Liver (tissue), 9 donors: Measurements from ENCODE around the gene RNASE8. TPM values are rescaled to one million over a fixed set of nuclear protein-coding genes. Genes with fewer than 3 reads are reported as not detected.

ENCODE experiments used
- DNase-seq: peaks from one replicate; pipeline ENCODE4 v3.0.0-alpha.2; 2017; ENCODE audit warnings: low spot score
- H3K27ac ChIP-seq, 2 donors: one replicate each; pipeline ENCODE4 v1.7.0; 2013; ENCODE audit warnings: inconsistent platforms in 2 of 2, low read length in 2 of 2, control low read depth in 1 of 2, low read depth in 1 of 2, mild to moderate bottlenecking in 1 of 2
- H3K27me3 ChIP-seq, 4 donors: one replicate each; pipeline versions ENCODE4 v1.6.1 to v1.7.0; 2013; ENCODE audit warnings: low read length in 3 of 4, inconsistent platforms in 1 of 4, mild to moderate bottlenecking in 1 of 4, moderate library complexity in 1 of 4; ENCODE audit not compliant: control insufficient read depth in 4 of 4, insufficient read depth in 4 of 4
- H3K36me3 ChIP-seq, 4 donors: one replicate each; pipeline versions ENCODE4 v1.6.1 to v1.7.0; 2013; ENCODE audit warnings: low read length in 3 of 4, mild to moderate bottlenecking in 3 of 4, low read depth in 1 of 4, moderate library complexity in 1 of 4; ENCODE audit not compliant: control insufficient read depth in 4 of 4, insufficient read depth in 3 of 4
- H3K4me1 ChIP-seq, 4 donors: one replicate each; pipeline versions ENCODE4 v1.6.1 to v1.7.0; 2013; ENCODE audit warnings: low read length in 3 of 4, mild to moderate bottlenecking in 3 of 4, moderate library complexity in 1 of 4; ENCODE audit not compliant: control insufficient read depth in 4 of 4, insufficient read depth in 4 of 4
- H3K4me3 ChIP-seq, 3 donors: one replicate each; pipeline versions ENCODE4 v1.6.1 to v1.7.0; 2013; ENCODE audit warnings: low read length in 3 of 3, control low read depth in 1 of 3, low read depth in 1 of 3, mild to moderate bottlenecking in 1 of 3
- H3K9ac ChIP-seq, 2 donors: one replicate each; pipeline ENCODE4 v1.7.0; 2013; ENCODE audit warnings: low read length in 2 of 2, mild to moderate bottlenecking in 2 of 2, moderate library complexity in 2 of 2, control low read depth in 1 of 2, low read depth in 1 of 2
- H3K9me3 ChIP-seq, 4 donors: one replicate each; pipeline versions ENCODE4 v1.6.1 to v1.7.0; 2013; ENCODE audit warnings: low read length in 3 of 4; ENCODE audit not compliant: control insufficient read depth in 4 of 4
- CTCF ChIP-seq: fragments of 150-350 bp; IDR thresholded peaks from 2 replicates; pipeline ENCODE4 v1.5.1; 2017; ENCODE audit warnings: improper control_type of control experiment, low read depth, low read length; ENCODE audit not compliant: missing input control
- EGR1 ChIP-seq, 2 donors: IDR thresholded peaks; 2 replicates each; pipeline ENCODE4 v1.6.1; 2016 to 2018; ENCODE audit warnings: antibody characterized with exemption in 2 of 2, low read depth in 2 of 2
- FOXA1 ChIP-seq: IDR thresholded peaks from 2 replicates; pipeline ENCODE4 v1.6.1; 2016; ENCODE audit warnings: antibody characterized with exemption
- FOXA2 ChIP-seq: IDR thresholded peaks from 2 replicates; pipeline ENCODE4 v1.6.1; 2016; ENCODE audit warnings: antibody characterized with exemption
- HNF4A ChIP-seq, 2 donors: conservative IDR thresholded peaks; 2 replicates each; pipeline ENCODE4 v1.6.1; 2016; ENCODE audit warnings: antibody characterized with exemption in 2 of 2, mild to moderate bottlenecking in 2 of 2
- HNF4G ChIP-seq: IDR thresholded peaks from 2 replicates; pipeline ENCODE4 v1.6.1; 2016; ENCODE audit warnings: antibody characterized with exemption
- JUND ChIP-seq, 2 donors: IDR thresholded peaks; 2 replicates each; pipeline ENCODE4 v1.6.1; 2016; ENCODE audit warnings: antibody characterized with exemption in 2 of 2
- MAX ChIP-seq: IDR thresholded peaks from 2 replicates; pipeline ENCODE4 v1.6.1; 2016; ENCODE audit warnings: antibody characterized with exemption
- RAD21 ChIP-seq, 2 donors: IDR thresholded peaks; 2 replicates each; pipeline ENCODE4 v1.6.1; 2016; ENCODE audit warnings: antibody characterized with exemption in 2 of 2, mild to moderate bottlenecking in 2 of 2
- RXRA ChIP-seq, 2 donors: IDR thresholded peaks; 2 replicates each; pipeline ENCODE4 v1.6.1; 2017 to 2018; ENCODE audit warnings: antibody characterized with exemption in 2 of 2, mild to moderate bottlenecking in 1 of 2
- SP1 ChIP-seq: IDR thresholded peaks from 2 replicates; pipeline ENCODE4 v1.6.1; 2018; ENCODE audit warnings: antibody characterized with exemption, mild to moderate bottlenecking
- YY1 ChIP-seq: IDR thresholded peaks from 2 replicates; pipeline ENCODE4 v1.6.1; 2016; ENCODE audit warnings: antibody characterized with exemption, mild to moderate bottlenecking
- WGBS: extraction: QIAGEN DNeasy Blood & Tissue Kit; methylation state at CpG from one replicate; pipeline ENCODE4 v1.1.7; 2013; 5-methylcytosine and 5-hydroxymethylcytosine counted together
- polyA plus RNA-seq, 2 donors: library from polyadenylated mRNA; stranded (reverse) in 1 of 2; unstranded in 1 of 2; fragments of 200-250 nt in 1 of 2; fragments of >200 nt in 1 of 2; fragmentation: Nextera tagmentation in 1 of 2; extraction: Ambion mirVana in 1 of 2; gene quantifications; one replicate each; pipeline versions ENCODE4 v1.2.1 to v1.2.3, GENCODE V29; 2013 to 2015
- total RNA-seq, 2 donors: library from RNA; depleted of rRNA; stranded (reverse); fragments of >200 nt; gene quantifications; one replicate each; pipeline ENCODE4 v1.2.3, GENCODE V29; 2014
- TF ChIP-seq, protein P1 (sequence below): IDR thresholded peaks from 2 replicates; pipeline ENCODE4 v1.6.1; 2016; ENCODE audit warnings: antibody characterized with exemption
- TF ChIP-seq, protein P2 (sequence below): IDR thresholded peaks from 2 replicates; pipeline ENCODE4 v1.6.1; 2016; ENCODE audit warnings: antibody characterized with exemption
- donor health status: healthy.
- donor health status: healthy.
- donor health status: healthy.
- donor health status: healthy.
- donor health status: healthy.

Gene RNASE8
- total and polyA plus RNA-seq, 4 donors = not detected

DNA sequence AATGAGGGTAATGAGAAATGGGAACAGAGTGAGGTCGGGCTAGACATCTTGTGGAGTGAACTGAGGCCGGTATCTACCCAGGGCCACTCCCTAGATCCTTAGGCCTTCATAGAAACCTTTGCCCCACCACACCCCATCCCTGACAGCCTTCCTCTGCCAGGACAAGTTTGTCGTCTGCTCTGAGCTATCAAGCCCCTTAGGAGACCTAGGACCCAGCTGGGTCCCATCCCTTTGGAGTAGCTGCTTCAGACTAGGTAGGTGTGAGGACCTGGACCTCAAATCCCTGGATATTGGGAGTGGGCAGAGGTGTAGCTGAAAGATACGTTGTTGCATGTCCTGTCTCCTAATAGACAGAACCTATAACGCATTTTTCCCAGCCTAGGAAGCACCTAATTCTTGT is 43.3 kb downstream of the RNASE8 start, which contains the start of gene TMEM253:
TMEM253 (plus strand) TSS at position 136 of the 400 bp plus-strand sequence. CDS start 278 bp downstream, outside the sequence.
- WGBS = 84% methylated on average over 5 of the region's 5 CpGs
- Histone ChIP-seq H3K27ac (no peak within 1 kb of the TSS), H3K4me1 (peaks cover 6 to 40% (median 32%) of the 10 kb centered on the region in 4 donors), H3K27me3 (no peaks in the 10 kb centered on the region), H3K9ac (no peak within 1 kb of the TSS), H3K36me3 (no peaks in the 10 kb centered on the region), H3K9me3 (no peaks in the 10 kb centered on the region), H3K4me3 (no peak within 1 kb of the TSS)
- TF ChIP-seq, protein P1, sequence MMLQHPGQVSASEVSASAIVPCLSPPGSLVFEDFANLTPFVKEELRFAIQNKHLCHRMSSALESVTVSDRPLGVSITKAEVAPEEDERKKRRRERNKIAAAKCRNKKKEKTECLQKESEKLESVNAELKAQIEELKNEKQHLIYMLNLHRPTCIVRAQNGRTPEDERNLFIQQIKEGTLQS = no peak
- TF ChIP-seq EGR1 (IDR thresholded peaks at IDR 0.05; ENCODE audit: low read depth in 2 of 2) = no peak
- TF ChIP-seq SP1 = no peak
- no peak for TF ChIP-seq MAX
- TF ChIP-seq, protein P2, sequence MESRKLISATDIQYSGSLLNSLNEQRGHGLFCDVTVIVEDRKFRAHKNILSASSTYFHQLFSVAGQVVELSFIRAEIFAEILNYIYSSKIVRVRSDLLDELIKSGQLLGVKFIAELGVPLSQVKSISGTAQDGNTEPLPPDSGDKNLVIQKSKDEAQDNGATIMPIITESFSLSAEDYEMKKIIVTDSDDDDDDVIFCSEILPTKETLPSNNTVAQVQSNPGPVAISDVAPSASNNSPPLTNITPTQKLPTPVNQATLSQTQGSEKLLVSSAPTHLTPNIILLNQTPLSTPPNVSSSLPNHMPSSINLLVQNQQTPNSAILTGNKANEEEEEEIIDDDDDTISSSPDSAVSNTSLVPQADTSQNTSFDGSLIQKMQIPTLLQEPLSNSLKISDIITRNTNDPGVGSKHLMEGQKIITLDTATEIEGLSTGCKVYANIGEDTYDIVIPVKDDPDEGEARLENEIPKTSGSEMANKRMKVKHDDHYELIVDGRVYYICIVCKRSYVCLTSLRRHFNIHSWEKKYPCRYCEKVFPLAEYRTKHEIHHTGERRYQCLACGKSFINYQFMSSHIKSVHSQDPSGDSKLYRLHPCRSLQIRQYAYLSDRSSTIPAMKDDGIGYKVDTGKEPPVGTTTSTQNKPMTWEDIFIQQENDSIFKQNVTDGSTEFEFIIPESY = no peak
- no peak for TF ChIP-seq YY1
- no peak for TF ChIP-seq HNF4G
- TF ChIP-seq FOXA1 = no peak
- TF ChIP-seq FOXA2 = no peak
- no peak for TF ChIP-seq JUND (IDR thresholded peaks at IDR 0.05)
- no peak for TF ChIP-seq HNF4A (conservative IDR thresholded peaks at IDR 0.05)
- no peak for TF ChIP-seq CTCF
- no peak for TF ChIP-seq RXRA (IDR thresholded peaks at IDR 0.05)
- no peak for DNase-seq

DNA sequence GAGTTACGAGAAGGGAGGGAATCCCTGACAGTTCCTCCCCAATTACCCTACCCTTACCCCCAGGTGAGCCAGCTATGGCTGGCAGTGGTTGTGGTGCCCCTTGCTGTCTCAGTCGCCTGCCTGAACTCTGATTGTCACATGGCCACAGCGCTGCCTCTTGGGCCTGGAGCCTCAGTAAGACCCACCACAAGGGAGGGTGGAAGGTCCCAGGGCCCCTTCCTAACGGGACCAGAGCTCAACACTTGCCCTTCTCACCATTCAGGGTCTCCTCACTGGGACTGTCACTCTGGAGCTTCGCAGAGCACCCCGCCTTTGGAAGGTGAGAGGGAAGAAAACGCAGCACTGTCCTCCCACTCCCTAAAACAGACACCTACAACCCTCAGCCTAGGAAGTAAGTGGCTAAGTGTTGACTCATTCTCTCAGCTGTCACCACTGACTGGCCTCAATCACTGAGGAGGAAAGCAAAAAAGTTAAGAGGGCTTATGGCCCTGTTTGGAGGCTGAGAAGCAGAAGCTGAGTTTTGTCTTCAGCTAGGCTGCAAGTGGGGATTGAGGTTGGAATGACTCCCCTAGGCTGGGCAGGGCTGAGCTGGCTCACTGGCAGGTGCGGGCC is 44.3 kb downstream of the RNASE8 start:
- Histone ChIP-seq H3K27ac (no peak overlapping the region), H3K9me3 (no peaks in the 10 kb centered on the region), H3K36me3 (no peaks in the 10 kb centered on the region), H3K4me1 (peaks cover 9 to 50% (median 42%) of the 10 kb centered on the region in 4 donors), H3K4me3 (no peak overlapping the region), H3K27me3 (no peaks in the 10 kb centered on the region), H3K9ac (no peak overlapping the region)
- 91% methylated on average over 8 of the region's 8 CpGs for WGBS
- no peak for DNase-seq
- TF ChIP-seq FOXA1 (no peak), JUND (IDR thresholded peaks at IDR 0.05) (no peak), RXRA (IDR thresholded peaks at IDR 0.05) (no peak), RAD21 (IDR thresholded peaks at IDR 0.05) (no peak), HNF4G (no peak)
- TF ChIP-seq, protein P2 = no peak
